NCI-H2196 treated with DMSO at 0.1 percent for 48 hours (cell line): Measurements from ENCODE around the gene MEIOSIN.

Source experiments
- DNase-seq: peaks from one replicate; lab custom pipeline; 2025; ENCODE audit not compliant: unreplicated experiment; lab: John Stamatoyannopoulos, UW

The MEIOSIN gene

DNA sequence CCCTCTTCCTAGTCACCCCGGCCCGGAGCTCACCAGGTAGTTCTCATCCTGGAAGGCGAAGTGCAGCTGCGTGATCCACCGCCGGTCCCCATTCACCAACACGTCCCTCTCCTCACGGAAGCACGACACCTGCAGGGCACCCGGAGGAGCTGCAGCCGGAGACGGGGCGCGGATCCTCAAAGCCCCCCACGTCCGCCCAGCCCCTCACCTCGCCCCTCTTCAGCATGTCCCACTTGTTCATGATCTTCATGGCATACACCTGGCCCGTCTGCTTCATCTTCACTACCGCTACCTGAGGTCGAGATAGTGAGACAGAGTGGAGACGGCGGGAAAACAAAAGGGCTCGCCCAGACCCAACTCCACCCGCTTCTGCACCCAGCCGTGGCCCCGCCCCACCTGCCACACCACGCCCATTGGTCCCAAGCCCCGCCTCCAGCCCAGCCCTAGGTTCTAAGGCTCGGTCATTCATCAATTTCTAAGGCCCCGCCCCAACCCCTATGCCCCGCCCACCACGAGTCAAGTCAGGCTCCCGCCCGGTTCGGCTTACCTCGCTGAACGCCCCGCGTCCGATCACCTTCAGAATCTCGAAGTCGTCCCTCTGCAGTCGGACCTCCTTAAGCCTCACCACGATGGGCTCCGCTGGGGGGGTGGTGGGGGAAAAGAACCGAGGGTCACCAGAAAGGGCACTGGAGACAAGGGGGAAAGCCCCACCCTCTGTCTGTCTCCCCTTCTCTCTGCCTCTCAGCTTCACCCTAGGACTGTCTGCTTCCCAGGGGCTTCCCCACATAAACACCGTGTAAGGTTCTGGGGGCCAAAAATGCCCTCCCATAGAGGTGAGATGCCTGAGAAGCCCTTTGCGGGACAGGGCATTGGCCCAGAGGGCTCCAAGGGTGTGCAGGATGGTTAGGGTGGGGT is 46.2 kb downstream of the MEIOSIN start:
- peak; percentile 75 for DNase-seq

DNA sequence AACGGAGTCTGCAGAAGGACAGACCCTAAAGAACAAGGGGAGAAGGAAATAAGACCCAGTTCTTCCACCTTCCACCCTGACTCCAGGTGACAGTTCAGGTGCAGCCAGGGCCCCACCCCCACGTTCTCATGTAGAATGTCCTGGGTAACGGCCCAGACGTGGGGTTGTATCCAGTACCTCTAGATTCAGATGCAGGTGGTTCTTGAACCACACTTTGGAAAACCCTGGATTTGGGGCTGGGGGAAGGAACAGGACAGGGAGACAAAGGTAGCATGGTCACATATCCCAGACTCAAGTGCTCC is 46.9 kb downstream of the MEIOSIN start:
- no peak for DNase-seq

DNA sequence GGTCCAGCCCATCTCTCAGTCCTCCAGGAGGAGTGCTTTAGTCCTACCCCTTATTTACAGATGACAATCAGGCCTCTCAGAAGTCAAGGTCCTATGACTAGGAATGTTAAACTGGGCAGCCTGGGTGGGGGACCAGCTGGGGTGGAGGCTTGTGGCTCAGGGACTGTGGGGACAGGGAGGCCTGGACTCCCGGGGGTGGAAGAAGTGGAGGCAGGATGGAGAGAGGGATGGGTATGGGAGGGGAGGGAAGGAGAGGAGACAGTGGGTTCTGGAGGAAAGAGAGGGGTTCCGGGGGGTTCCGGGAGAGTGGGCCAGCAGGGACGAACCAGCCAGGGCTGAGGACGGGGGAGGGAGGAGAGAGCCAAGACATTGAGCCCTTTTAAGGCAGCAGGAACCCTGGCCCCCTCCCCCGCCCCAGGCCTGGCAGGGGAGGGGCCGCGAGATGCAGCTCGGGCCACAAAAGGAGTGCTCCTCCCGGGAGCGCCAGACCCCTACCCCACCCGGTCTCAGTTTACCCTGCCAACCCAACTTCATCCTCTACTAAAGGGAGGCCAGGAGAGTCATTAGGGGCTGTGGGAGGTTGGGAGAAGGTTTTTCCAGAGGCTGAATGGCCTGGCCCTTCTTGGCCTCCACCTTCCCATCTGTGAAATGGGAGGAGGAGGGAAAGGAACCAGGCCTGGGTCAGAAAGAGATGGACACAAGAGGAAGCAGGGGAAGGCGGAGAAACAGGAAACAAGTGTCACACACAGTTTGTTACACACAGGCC is 47.4 kb downstream of the MEIOSIN start:
- DNase-seq: no peak

DNA sequence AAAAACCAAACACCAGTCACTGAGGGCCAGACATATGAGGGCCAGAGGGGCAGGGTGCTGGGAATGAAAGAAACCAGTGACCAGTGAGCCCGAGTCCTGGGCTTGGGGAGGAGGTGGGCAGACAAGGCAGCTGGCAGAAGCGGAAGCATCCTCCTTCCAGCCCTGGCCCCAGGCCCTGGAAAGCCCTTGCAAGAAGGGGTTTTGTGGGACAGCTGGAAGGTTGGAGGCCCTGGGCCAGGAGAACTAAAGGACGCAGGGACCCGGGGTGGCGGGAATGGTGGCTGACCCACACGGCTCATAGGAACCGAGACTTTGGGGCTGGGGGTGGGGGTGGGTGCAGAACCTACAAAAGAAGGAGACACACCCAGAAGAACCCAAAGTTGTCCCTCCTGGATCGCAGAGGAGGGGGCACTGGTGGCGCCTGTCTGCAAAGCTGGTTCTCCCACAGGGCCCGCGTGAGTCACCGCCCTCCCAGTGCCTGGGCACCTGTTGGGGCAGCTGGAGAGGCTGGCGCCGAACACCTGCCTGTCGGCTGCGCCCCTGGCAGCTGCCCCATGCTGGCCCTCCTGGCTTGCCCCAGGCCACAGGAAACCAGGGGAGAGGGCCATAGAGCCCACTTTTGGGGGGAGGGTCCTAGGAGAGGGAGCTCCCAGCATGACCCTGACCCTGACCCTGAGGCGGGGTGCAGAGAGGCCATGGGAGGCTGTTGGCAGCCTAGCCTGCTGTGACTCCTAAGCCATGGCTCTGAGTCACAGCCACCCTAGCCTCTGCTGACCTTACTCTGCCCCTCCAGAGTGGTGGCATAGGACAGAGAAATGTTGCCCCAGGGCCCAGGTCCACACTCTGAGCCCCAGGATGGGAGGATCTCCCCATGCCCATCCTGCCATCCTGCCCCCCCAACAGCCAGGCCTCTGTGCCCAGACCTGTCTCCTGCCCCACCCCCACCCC is 48.2 kb downstream of the MEIOSIN start:
- peak; percentile 68 for DNase-seq

DNA sequence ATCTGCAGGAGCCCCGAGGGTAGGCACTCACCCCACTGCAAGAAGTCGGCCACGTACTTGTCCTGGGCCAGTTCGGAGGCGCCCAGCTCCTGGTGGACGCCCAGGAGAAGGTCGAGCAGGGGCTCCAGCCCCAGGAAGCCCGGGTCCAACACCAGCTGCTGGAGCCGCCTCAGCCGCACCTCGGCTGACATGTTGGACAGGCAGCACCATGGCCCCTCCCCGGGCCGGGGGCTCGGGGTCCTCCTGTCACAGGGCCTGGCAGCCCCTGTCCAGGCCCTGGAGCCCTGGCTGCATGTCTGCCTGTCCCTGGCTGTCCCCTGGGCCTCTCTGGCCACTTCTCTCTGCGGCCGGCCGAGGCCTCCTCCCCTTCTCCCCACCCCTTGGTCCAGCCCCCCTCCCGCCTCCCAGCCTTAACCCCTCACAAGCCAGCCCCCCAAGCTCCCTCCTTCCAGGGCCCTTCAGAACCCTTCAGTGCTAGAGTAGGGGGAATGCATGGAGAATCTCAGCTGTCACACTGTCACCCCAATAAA is 49.0 kb downstream of the MEIOSIN start, which contains the start of gene DMPK:
TSS of gene DMPK (minus strand) at position 329 of the 530 bp plus-strand sequence. CDS start at position 191, 138 bp downstream.
- no peak for DNase-seq

DNA sequence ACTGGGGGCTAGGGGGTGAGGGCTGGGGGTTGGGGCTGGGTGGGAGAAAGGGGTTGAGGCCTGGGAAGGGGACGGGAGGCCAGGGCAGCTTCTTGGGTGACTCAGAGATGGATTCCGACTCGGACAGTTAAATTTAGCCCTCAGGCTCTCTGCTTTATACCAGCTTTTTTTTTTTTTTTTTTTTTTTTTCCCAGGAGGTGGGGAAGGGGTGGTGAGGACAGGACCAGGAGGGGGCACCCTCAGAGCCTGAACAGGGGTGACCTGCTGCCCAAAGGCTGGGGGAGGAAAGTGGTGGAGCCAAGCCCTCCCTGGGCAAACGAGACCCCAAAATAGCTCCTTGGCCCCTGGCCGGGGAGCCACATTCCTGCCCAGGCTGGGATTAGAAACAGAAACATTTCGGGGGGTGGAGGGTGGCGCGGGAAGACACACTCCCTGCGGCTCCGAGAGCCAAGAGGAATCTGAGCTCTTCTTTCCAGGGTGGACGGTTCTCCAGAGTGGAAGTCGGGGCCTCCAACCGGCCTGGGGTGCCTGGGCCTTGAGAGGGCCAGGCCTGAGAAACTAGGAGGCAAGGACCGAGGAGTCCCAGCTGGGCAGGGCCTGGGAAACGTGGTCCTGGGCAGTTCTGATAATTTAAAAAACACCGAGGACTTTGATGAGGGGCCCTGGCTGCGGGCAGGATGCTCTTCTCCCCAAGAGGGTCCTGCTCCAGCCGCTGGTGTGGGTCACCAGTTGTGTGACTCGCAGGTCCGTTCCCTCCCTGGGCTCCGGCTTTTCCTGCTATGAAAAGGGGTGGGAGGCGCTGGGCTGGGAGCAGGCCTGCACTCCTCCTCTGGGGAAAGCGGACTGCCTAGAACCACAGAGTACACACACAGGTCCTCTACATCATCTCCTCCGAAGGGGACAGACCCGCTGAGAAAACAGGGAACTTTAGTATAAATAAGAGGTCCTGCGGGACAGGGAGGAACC is 49.9 kb downstream of the MEIOSIN start:
- DNase-seq: no peak

DNA sequence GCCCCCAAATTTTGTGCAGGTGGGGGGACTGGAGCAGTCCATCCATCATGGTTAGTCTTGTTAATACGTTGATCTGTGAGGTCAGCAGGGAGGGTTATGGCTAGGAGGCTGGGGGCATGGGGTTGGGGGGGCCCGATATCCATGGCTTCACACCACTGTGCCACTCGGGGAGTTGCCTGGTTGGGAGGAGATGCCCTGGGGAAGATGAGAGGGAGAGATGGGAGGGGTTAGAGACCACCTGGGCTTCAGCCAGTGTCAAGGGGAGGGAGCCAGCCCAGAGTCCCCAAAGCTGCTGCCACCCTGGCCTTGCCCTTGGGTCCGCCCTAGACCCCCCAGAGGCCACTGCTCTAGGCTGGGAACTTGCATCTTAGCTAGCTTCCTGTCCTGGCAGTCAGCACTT is 50.9 kb downstream of the MEIOSIN start:
- no peak for DNase-seq

DNA sequence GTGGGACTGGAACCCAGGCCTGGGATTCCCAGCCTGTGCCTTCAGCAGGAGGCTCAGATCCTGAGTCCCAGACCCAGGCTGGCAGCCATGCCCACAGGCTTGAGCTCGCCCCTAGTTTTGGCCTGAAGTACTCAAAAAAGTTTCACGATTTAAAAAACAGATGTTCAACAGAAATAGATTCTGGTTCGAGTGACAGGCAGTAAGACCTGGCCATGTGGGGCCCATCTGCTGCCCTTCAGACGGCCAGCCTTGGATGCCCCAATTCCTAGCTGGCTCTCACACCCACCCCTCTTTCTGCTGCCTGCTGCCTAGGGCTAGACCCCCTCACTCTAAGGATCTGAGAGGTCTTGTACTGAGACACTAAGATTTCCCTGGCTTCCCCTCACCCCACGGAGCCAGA is 51.9 kb downstream of the MEIOSIN start:
- no peak for DNase-seq

DNA sequence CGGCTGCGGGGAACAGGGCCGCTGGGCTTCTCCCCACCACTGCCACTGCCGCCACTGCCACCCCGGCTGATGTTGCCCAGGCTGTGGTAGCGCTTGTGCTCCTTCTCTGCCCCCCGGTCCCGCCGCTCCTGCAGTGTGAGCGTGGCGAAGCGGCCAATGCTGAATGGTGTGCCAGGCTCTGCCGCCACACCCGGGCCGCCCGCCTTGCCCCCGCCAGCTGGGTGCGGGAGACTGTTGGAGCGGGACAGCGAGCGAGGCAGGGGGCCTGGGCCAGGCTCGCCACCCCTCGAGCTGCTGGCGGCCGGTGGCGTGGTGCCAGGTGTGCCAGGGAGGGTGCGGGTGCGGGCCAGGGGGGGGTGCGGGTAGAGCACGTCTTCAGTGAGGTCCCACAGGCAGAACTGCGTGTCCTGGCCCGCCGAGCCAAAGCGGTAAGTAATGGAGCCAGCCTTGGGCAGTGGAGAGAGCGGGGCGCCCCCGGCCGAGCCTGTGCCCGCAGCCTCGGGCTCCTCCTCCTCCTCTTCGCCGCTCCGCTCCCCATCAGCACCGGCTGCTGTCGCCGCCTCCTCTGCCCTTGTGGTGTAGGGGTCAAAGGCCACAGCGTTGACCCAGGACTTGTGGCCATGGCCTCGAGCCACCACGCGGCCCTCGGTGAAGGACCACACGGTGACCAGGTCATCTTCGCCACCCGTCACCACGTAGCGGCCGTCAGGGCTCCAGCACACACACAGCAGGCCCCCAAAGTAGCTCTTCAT is 52.7 kb downstream of the MEIOSIN start:
- DNase-seq: no peak

DNA sequence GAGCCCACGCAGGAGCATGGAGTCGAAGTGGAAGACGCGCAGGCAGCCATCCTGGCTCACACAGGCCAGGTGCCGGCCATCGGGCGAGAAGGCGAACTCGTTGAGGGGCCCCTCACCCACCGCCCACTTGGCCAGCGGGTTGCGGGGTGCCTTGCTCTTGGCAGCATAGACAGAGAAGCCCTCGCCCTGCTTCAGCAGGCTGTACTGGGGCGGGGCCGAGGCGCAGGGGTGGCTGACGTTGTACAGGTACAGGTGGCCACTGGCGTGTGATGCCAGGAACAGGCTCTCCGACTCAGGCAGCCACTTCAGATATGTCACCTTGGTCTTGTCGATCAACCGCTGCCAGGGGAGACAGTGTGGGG is 53.3 kb downstream of the MEIOSIN start:
- DNase-seq: no peak

DNA sequence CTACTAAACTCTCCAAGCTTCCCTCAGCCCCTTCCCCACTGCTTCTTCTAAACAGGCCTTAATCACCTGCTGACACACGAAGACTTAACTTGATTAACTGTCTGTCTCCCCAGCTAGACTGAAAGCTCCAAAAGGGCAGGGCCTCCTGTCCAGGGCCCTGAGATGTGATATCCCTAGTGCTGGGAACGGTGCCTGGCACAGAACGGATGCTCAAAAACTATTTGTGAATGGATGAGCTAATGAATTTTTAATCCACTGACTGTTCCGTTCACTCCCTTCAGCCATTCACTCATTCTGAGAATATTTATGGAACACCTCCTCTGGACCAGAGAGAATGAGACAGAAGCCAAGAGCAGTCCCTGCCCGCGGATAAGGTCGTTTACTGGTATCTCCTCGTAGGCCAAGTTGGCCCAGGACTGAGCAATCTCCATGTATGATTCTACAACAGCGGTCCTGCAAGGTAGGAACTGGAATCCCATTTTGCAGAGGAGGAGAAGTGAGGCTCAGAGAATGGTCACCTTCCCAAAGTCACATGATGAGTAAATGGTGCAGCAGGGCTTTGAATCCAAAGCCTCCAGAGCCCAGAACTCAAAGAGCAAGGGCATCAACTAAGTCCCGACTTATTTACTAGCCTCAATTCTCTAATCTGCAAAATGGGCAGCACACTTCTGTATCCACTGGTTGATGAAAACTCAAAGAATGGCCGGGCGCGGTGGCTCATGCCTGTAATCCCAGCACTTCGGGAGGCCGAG is 56.0 kb downstream of the MEIOSIN start:
- DNase-seq: no peak

DNA sequence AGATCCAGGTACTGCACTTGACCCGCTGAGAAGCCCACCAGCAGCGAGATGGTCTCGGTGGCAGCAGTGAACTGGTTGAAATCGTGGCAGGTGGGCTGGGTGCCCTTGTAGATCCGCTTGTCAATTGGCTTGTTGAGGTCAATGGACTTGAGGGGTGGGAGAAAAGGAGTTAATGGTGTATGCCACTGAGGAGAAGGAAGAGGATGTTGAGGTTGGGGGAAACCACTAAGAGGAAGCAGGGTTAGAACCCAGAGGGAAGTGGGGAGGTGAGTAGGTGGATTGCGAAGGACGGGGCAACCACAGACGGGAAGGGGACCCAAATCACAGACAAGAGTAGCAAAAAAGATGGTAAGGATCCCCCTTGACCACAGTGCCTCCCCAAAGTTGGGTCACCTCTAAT is 57.7 kb downstream of the MEIOSIN start:
- no peak for DNase-seq

DNA sequence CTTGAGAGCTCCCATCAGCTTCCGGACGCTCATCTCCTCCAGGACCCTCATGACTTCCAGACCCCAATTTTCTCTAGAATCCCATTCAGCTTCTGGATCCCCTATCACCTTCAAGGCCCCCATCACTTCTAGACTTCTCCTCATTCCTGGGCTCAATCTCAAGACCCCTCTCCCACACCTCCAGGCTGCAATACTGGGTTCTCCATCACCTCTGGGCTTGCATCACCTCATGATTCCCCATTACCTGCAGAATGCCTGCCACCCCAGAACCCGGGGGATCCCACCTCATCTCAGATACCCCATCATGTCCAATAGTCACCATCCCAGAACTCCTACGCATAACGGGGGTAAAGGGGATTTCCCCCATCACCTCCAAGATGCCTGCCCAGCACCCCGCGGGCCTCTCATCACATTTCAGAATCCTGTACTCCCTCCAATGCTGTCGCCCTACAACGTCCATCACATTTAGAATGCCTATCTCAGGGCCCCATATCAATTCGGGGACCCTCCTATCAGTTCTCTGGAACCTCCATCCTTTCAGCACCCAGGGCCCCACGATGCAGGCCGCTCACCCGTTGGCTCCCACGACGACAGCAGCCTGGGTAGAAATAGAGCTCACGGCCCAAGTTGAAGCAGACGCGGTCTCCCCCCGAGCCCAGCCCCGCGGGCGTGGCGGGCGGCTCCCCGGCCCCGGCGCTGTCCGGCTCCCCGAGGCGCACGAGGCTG is 58.7 kb downstream of the MEIOSIN start:
- no peak for DNase-seq

DNA sequence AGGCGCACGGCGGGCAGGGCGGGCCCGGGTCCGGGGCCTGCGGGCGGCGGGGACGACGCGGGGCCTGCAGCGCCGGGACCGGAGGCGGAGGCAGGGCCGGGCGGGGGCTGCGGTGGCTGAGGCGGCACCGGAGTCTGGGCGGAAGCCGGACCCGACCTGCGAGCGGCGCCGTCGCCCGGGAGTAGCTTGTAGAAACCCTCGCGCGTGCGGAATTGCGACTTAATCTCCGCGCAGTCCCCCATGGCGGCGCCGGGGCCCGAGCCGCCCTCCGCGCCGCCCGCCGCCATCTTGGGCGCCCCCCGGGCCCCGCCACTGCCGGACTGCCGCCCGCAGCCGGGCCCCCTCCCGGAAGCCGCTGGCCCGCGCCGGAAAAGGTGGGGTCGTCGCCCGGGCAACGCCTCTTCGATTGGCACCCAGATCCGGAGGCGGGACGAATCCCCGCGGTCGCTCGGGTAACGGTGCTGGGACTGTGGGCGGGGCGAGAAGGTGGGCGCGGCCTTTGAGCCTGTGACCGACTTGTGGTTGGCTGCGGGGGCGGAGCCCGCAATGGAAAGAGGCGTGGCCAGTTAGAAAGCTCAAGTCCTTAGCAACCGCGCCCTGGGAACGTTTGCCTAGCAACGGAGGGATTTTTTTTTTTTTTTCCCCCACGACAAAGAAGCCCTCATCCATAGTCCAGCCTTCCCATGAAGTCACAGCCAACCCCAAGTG is 59.4 kb downstream of the MEIOSIN start, which contains the start of gene DMWD:
TSS of gene DMWD (minus strand) at position 376 of the 708 bp plus-strand sequence. CDS start at position 287, 89 bp downstream.
- DNase-seq: peak; percentile 94

DNA sequence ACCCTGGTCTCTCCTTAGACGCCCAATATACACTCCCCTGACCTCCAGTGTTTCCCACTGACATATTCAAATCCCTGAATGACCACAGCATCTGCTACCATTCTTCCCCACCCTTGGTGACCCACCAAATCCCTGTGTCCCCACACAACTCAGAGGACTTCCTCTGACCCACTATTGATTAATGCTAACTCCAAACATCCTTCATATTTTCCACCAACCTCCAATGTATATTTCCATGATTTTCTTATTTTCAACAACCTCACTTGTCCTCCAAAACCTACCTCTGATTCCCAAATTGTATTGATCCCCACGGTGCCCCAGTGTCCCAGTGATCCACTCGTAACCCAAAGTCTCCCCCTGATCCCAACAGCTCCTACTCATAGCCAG is 59.9 kb downstream of the MEIOSIN start:
- DNase-seq: no peak

DNA sequence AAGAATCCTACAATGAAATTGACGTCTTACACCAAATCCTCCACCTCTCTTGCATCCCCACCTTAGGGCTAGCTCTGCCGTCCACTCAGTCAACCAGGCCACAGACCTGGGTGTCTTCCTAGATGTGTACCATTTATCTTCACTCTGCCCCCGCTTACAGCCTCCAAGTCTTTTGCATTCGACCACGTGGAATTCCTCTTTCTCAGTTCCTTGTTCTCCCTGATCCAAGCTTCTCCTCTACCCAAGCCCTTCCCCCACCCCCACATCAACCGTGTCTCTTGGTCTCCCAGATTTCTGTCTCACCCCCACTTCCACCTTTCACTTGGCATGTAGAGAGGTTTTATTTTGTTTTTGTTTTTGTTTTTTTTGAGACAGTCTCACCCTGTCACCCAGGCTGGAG is 60.6 kb downstream of the MEIOSIN start:
- no peak for DNase-seq

DNA sequence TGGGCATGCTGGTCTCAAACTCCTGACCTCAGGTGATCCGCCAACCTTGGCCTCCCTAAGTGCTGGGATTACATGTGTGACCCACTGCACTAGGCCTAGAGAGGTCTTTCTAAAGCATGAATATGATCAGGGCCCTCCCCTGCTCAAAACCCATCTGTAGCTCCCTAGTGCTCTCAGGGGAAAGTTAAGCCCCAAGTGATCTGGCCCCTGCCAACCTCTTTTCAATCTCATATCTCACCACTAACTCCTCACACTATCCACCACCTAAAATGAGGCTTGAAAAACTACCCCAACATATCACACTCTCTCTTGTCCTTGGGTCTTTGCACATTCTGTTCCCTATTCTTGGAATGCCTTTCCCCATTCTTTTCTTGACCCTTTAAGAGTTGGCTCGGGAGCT is 61.4 kb downstream of the MEIOSIN start:
- DNase-seq: no peak
